GM12878 (cell line): ENCODE measurements around the gene WWC2. TPM values are rescaled to one million over a fixed set of nuclear protein-coding genes. Genes with fewer than 3 reads are reported as not detected.

Experiments
- ATAC-seq: fragments of 200-7000 bp; cut with Tn5 transposase; 3 replicates; pipeline ENCODE4 v1.9.1; 2020; ENCODE audit warnings: mild to moderate bottlenecking, moderate library complexity
- BruUV-seq: library from RNA; stranded (reverse); fragments of 400-500 nt; replicated peaks from 2 replicates; lab custom pipeline; 2021; lab: Mats Ljungman, UMichigan
- CTCF ChIA-PET: fragments of 300-600 bp; sonication (Branson Sonifier 250); formaldehyde crosslinking; extraction: SDS; loops from one replicate; lab custom pipeline; 2021; ENCODE audit warnings: inconsistent platforms; lab: Yijun Ruan, JAX
- POLR2A ChIA-PET: fragments of 350-600 bp; formaldehyde crosslinking; extraction: SDS; loops from one replicate; lab custom pipeline; 2021; ENCODE audit warnings: inconsistent platforms; lab: Charles Lee
- RAD21 ChIA-PET: fragments of 300-600 bp; sonication (Branson Sonifier 250); formaldehyde crosslinking; loops from one replicate; lab custom pipeline; 2023; ENCODE audit warnings: antibody characterized with exemption; ENCODE audit not compliant: unreplicated experiment; lab: Charles Lee
- SMC1A ChIA-PET: fragments of 300-600 bp; sonication (Branson Sonifier 250); formaldehyde crosslinking; loops from one replicate; lab custom pipeline; 2023; ENCODE audit not compliant: unreplicated experiment, uncharacterized antibody; lab: Charles Lee
- DNase-seq: peaks from one replicate; pipeline ENCODE4 v3.0.0-alpha.2; 2011; ENCODE audit warnings: low read depth, low spot score
- FAIRE-seq: peaks from 3 replicates; lab custom pipeline; 2011; peaks lifted over from hg19 to GRCh38; lab: Jason Lieb, UNC
- H2AFZ ChIP-seq: 2 replicates; pipeline ENCODE4 v1.6.0; 2011; ENCODE audit warnings: low read depth, low read length, control low read depth; ENCODE audit not compliant: control insufficient read depth
- H3K27ac ChIP-seq: 2 replicates; pipeline ENCODE4 v1.5.1; 2011; ENCODE audit warnings: control low read depth; ENCODE audit not compliant: control insufficient read depth, insufficient read depth
- H3K27me3 ChIP-seq, 2 experiments: replicated peaks in 1 of 2; 2 replicates each; pipeline versions ENCODE4 v1.6.0 to v1.6.1; 2011; ENCODE audit warnings: low read length in 1 of 2; ENCODE audit not compliant: control insufficient read depth in 2 of 2, insufficient read depth in 2 of 2
- H3K36me3 ChIP-seq, 2 experiments: 2 replicates each; pipeline ENCODE4 v1.5.1; 2011; ENCODE audit warnings: low read length in 1 of 2; ENCODE audit not compliant: control insufficient read depth in 2 of 2, insufficient read depth in 2 of 2
- H3K4me1 ChIP-seq: 2 replicates; pipeline ENCODE4 v1.6.1; 2011; ENCODE audit warnings: mild to moderate bottlenecking, low read length, moderate library complexity, mixed read lengths; ENCODE audit not compliant: control insufficient read depth, insufficient read depth
- H3K4me2 ChIP-seq: 2 replicates; pipeline ENCODE4 v1.6.0; 2011; ENCODE audit warnings: control low read depth; ENCODE audit not compliant: control insufficient read depth, insufficient read depth
- H3K4me3 ChIP-seq: fragments of 200-600 bp; sonication (generic); 2 replicates; pipeline ENCODE4 v1.5.1; 2016
- H3K79me2 ChIP-seq: 2 replicates; pipeline ENCODE4 v1.6.0; 2011; ENCODE audit warnings: low read length; ENCODE audit not compliant: control insufficient read depth, insufficient read depth
- H3K9ac ChIP-seq: 2 replicates; pipeline ENCODE4 v1.8.0; 2011; ENCODE audit warnings: low read length, control low read depth, mixed read lengths; ENCODE audit not compliant: control insufficient read depth, insufficient read depth
- H3K9me3 ChIP-seq: replicated peaks from 3 replicates; pipeline ENCODE4 v1.5.1; 2011; ENCODE audit warnings: mild to moderate bottlenecking, low read length; ENCODE audit not compliant: control insufficient read depth, insufficient read depth
- H4K20me1 ChIP-seq: 2 replicates; pipeline ENCODE4 v1.6.0; 2011; ENCODE audit not compliant: control insufficient read depth, insufficient read depth
- CUX1 ChIP-seq: IDR thresholded peaks from 2 replicates; pipeline ENCODE4 v1.6.1; 2012; ENCODE audit warnings: improper control_type of control experiment, low read depth, low read length; ENCODE audit not compliant: insufficient replicate concordance
- GABPA ChIP-seq: IDR thresholded peaks from 2 replicates; pipeline ENCODE4 v1.6.1; 2014; ENCODE audit warnings: antibody characterized with exemption, low read depth, mild to moderate bottlenecking, inconsistent platforms
- HDAC2 ChIP-seq: fragments of 200-600 bp; sonication (generic); IDR thresholded peaks from 2 replicates; pipeline ENCODE4 v1.6.1; 2017
- KDM1A ChIP-seq: fragments of 200-600 bp; sonication (generic); IDR thresholded peaks from 2 replicates; pipeline ENCODE4 v1.6.1; 2016; ENCODE audit warnings: borderline replicate concordance
- MAX ChIP-seq: IDR thresholded peaks from 2 replicates; pipeline ENCODE4 v1.6.1; 2012; ENCODE audit warnings: low read depth, low read length, improper control_type of control experiment
- POU2F2 ChIP-seq: IDR thresholded peaks from 3 replicates; pipeline ENCODE4 v1.6.1; 2011; ENCODE audit warnings: low read depth, mild to moderate bottlenecking, low read length, borderline replicate concordance
- SIX5 ChIP-seq: IDR thresholded peaks from 2 replicates; pipeline ENCODE4 v1.6.1; 2011; ENCODE audit warnings: mild to moderate bottlenecking, low read depth, low read length, moderate library complexity; ENCODE audit not compliant: severe bottlenecking
- SMAD1 ChIP-seq: fragments of 450-650 bp; IDR thresholded peaks from 2 replicates; pipeline ENCODE4 v1.6.1; 2018; ENCODE audit warnings: mild to moderate bottlenecking, low read depth; ENCODE audit not compliant: partially characterized antibody
- SMC3 ChIP-seq: IDR thresholded peaks from 2 replicates; pipeline ENCODE4 v1.6.1; 2011; ENCODE audit warnings: low read length, improper control_type of control experiment, borderline replicate concordance
- WRNIP1 ChIP-seq: IDR thresholded peaks from 2 replicates; pipeline ENCODE4 v1.6.1; 2011; ENCODE audit warnings: low read depth, low read length, improper control_type of control experiment, borderline replicate concordance
- WGBS: methylation state at CpG from one replicate; pipeline ENCODE4 v1.1.6; 2016; ENCODE audit warnings: low lambda C conversion rate; ENCODE audit not compliant: insufficient replicate concordance, insufficient coverage; ENCODE audit errors: missing lambda C conversion rate; 5-methylcytosine and 5-hydroxymethylcytosine counted together
- in situ Hi-C: fragments of 300-500 bp; cut with MboI; formaldehyde crosslinking; loops from 9 replicates; pipeline ENCODE4 v1.14.3; 2018; ENCODE audit warnings: mixed read lengths
- intact Hi-C: fragments of 100-400 bp; cut with micrococcal nuclease; formaldehyde crosslinking; loops from one replicate; pipeline ENCODE4 v1.14.2; 2022; ENCODE audit not compliant: unreplicated experiment
- polyA plus RNA-seq, 11 experiments: library from polyadenylated mRNA; depleted of rRNA in 4 of 11; unstranded in 6 of 11; stranded (reverse) in 5 of 11; fragments of >200 nt; fragmentation: Nextera tagmentation in 4 of 11; fragmentation: Illumina TruSeq in 1 of 11; extraction: Ambion mirVana in 4 of 11; extraction: Trizol in 1 of 11; gene quantifications; 1 replicate in 1 of 11; 2 replicates in 10 of 11; pipeline versions ENCODE4 v1.2.1 to v1.2.3, GENCODE V29; 2011 to 2016; ENCODE audit warnings: inconsistent platforms in 2 of 11, missing spikeins in 2 of 11, low read depth in 1 of 11
- total RNA-seq, 4 experiments: library from RNA; depleted of rRNA in 3 of 4; stranded (reverse); fragments of >200 nt in 3 of 4; fragmentation: Illumina TruSeq in 1 of 4; extraction: Trizol in 1 of 4; gene quantifications; 2 replicates each; pipeline versions ENCODE4 v1.2.1 to v1.2.3, GENCODE V29; 2013 to 2021

WWC2 gene
- total and polyA plus RNA-seq, 10 of the 15 experiments (the other 5 are each of a cell fraction or from before 2014, with no cell fraction given): 0.02 to 0.72 (median 0.06) TPM; not detected in 3

DNA sequence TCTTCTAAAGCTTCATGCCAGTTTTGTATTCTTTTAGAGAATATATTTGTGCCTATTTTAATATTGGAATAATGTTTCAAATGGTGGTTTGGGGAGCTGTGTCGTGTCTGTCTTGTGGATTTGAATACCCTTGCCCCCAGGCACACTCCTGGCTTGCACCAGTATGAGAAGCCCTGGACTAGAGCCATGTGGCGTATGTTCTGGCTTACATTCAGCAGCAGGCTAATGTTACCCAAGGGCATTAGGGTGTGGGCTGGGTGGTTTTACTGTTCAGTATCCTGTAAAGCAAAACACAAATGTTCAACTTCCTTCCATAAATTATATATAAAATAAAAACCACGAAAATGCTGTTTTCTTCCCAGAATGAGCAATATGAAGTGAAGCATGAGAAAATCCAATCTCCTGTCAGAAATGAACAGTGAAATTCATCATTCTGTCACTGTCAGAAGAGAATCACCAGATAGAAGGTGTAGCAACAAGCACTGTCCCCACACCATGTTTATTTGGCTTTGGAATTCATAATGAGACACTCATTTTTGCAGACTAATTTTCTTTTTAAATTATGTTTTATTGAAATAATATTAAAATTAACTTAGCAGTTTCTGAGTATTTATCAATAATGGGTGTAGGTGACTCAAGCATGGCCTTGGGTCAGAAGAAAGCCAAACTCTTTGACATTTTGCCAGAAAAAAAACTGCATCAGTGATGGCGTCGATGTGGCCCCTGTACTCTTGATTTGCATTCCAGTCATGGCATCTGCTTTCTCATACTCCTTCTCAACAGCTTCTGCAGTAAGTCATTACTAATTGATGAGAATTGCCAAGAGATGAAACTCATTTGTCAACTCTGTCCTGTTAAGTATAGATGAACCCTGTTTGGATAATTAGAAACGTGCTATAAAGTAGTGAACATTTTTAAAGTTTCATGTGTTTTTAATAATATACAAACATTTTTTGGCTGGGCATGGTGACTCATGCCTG is 43.8 kb downstream of the WWC2 start:
- no peak for TF ChIP-seq POU2F2
- no peak for TF ChIP-seq SMC3
- H2AFZ ChIP-seq: no peak overlapping the region
- no peak for ATAC-seq
- no peaks in the 10 kb centered on the region for H3K9me3 ChIP-seq
- no peak overlapping the region for H3K27ac ChIP-seq
- no peak overlapping the region for H3K4me3 ChIP-seq
- DNase-seq: no peak
- under 1% methylated on average over 6 of the region's 6 CpGs for WGBS
- no peaks in the 10 kb centered on the region for H3K79me2 ChIP-seq
- H3K4me1 ChIP-seq: no peaks in the 10 kb centered on the region
- ChIA-PET SMC1A (no interaction called here), CTCF (no interaction called here), RAD21 (no interaction called here), POLR2A (no interaction called here)
- H3K4me2 ChIP-seq: no peak overlapping the region
- H3K9ac ChIP-seq: no peak overlapping the region
- intact Hi-C loops (no loop called here), in situ Hi-C loops (no loop called here)
- no peaks in the 10 kb centered on the region for H3K36me3 ChIP-seq
- no peaks in the 10 kb centered on the region for H4K20me1 ChIP-seq
- H3K27me3 ChIP-seq: peaks cover 0 to 3% of the 10 kb centered on the region in 2 experiments; a peak in 1 of 4 replicates
- FAIRE-seq: no peak
- BruUV-seq: no TSS peak

GRCh38 chr4:183144787-183145186 is 45.7 kb downstream of the WWC2 start:
- no peak overlapping the region for H3K9ac ChIP-seq
- ChIA-PET POLR2A (no interaction called here), CTCF (interaction anchor here (0.8 kb wide), 1 partner anchor 117 kb away, joined by 4 read pairs; no protein-coding TSS in a partner anchor), RAD21 (no interaction called here), SMC1A (no interaction called here)
- 12% methylated on average over 6 of the region's 6 CpGs for WGBS
- DNase-seq: no peak
- no TSS peak for BruUV-seq
- H3K79me2 ChIP-seq: no peaks in the 10 kb centered on the region
- H3K4me3 ChIP-seq: no peak overlapping the region
- no peak overlapping the region for H3K4me2 ChIP-seq
- ATAC-seq: no peak
- peaks cover 0 to 3% of the 10 kb centered on the region in 2 experiments; a peak in 1 of 4 replicates for H3K27me3 ChIP-seq
- no peak for FAIRE-seq
- no peaks in the 10 kb centered on the region for H3K36me3 ChIP-seq
- H3K4me1 ChIP-seq: no peaks in the 10 kb centered on the region
- no peaks in the 10 kb centered on the region for H4K20me1 ChIP-seq
- in situ Hi-C loops: no loop called here
- H2AFZ ChIP-seq: no peak overlapping the region
- intact Hi-C loops: no loop called here
- no peak overlapping the region for H3K27ac ChIP-seq
- no peaks in the 10 kb centered on the region for H3K9me3 ChIP-seq
- TF ChIP-seq WRNIP1 (no peak), SIX5 (no peak), MAX (no peak), HDAC2 (no peak), SMAD1 (no peak), KDM1A (no peak), CUX1 (no peak), GABPA (no peak)
